Measurements from ENCODE around the gene SLC23A1. TPM values are rescaled to one million over a fixed set of nuclear protein-coding genes. Genes with fewer than 3 reads are reported as not detected.
A peak's percentile ranks its signal among the peaks of the same experiment; 100 is the strongest.
"Not testable (repeated sequence)": the region's sequence is repeated elsewhere in the genome, so short reads cannot be mapped to it uniquely, and the experiment has no call there.

The SLC23A1 gene
- total RNA-seq, 4 donors from 2014 or later = 1.5 to 4.1 (median 2.6) TPM

- TF ChIP-seq POLR2A (IDR thresholded peaks at IDR 0.05) (no peak), CTCF (IDR thresholded peaks at IDR 0.05) (no peak)
- DNase-seq (ENCODE audit: low spot score in 2 of 2) = no peak
- WGBS, 2 donors = 96 to 99% methylated on average over 3 of the region's 3 CpGs
- no peak overlapping the region for H3K4me3 ChIP-seq (ENCODE audit: low read depth, poor library complexity, severe bottlenecking)
- intact Hi-C loops (cut with DNase I; ENCODE audit: low total_unique reads) = no loop called here
Measured at GRCh38 chr5:139354186-139354585, 28.9 kb downstream of the SLC23A1 start.

- DNase-seq (ENCODE audit: low spot score in 2 of 2); H3K4me3 ChIP-seq (ENCODE audit: low read depth, poor library complexity, severe bottlenecking); intact Hi-C loops (cut with DNase I; ENCODE audit: low total_unique reads): not testable (repeated sequence)
- WGBS, 2 donors = 90 to 96% methylated on average over 9 of the region's 9 CpGs
Measured at GRCh38 chr5:139347863-139348262, 35.2 kb downstream of the SLC23A1 start.

- WGBS, 2 donors = 91% methylated on average over 8 of the region's 8 CpGs
- H3K4me3 ChIP-seq (ENCODE audit: low read depth, poor library complexity, severe bottlenecking); intact Hi-C loops (cut with DNase I; ENCODE audit: low total_unique reads); DNase-seq (ENCODE audit: low spot score in 2 of 2): not testable (repeated sequence)
Measured at GRCh38 chr5:139345442-139345841, 37.7 kb downstream of the SLC23A1 start.

- H3K4me3 ChIP-seq (ENCODE audit: low read depth, poor library complexity, severe bottlenecking) = no peak overlapping the region
- intact Hi-C loops (cut with DNase I; ENCODE audit: low total_unique reads) = no loop called here
- 67 to 86% methylated on average over 2 of the region's 2 CpGs for WGBS, 2 donors
- TF ChIP-seq CTCF (IDR thresholded peaks at IDR 0.05) = no peak
- TF ChIP-seq POLR2A (IDR thresholded peaks at IDR 0.05) = no peak
- no peak for DNase-seq (ENCODE audit: low spot score in 2 of 2)
Measured at GRCh38 chr5:139344177-139344576, 38.9 kb downstream of the SLC23A1 start.

GRCh38 chr5:139343476-139343875 is 39.6 kb downstream of the SLC23A1 start:
- intact Hi-C loops (cut with DNase I; ENCODE audit: low total_unique reads) = no loop called here
- DNase-seq (ENCODE audit: low spot score in 2 of 2) = no peak
- WGBS, 2 donors = 81 to 83% methylated on average over 9 of the region's 9 CpGs
- TF ChIP-seq CTCF (IDR thresholded peaks at IDR 0.05) (no peak), POLR2A (IDR thresholded peaks at IDR 0.05) (no peak)
- no peak overlapping the region for H3K4me3 ChIP-seq (ENCODE audit: low read depth, poor library complexity, severe bottlenecking)

- peak overlapping the region; percentile 85 for H3K4me3 ChIP-seq (ENCODE audit: low read depth, poor library complexity, severe bottlenecking)
- no peak for DNase-seq (ENCODE audit: low spot score in 2 of 2)
- 1% methylated on average over 16 of the region's 16 CpGs for WGBS, 2 donors
- TF ChIP-seq CTCF (IDR thresholded peaks at IDR 0.05) (no peak), POLR2A (IDR thresholded peaks at IDR 0.05) (no peak)
- intact Hi-C loops (cut with DNase I; ENCODE audit: low total_unique reads) = no loop called here
Measured at GRCh38 chr5:139342423-139342723, 40.7 kb downstream of the SLC23A1 start.

- WGBS, 2 donors = 0 to 1% methylated on average over 61 to 64 of the region's 66 CpGs
- intact Hi-C loops (cut with DNase I; ENCODE audit: low total_unique reads) = no loop called here
- TF ChIP-seq CTCF (IDR thresholded peaks at IDR 0.05) (no peak), POLR2A (IDR thresholded peaks at IDR 0.05) (peak in 1 of 2 donors; percentile 55)
Measured at GRCh38 chr5:139341689-139342422, 41.2 kb downstream of the SLC23A1 start, which contains the start of gene PAIP2. Gene PAIP2, plus strand, starts transcription at chr5:139341854. Its CDS starts 21,931 bp downstream, at chr5:139363785.

More at GRCh38 chr5:139341689-139342422, 41.2 kb downstream of the SLC23A1 start, which contains the start of gene PAIP2:
- DNase-seq (ENCODE audit: low spot score in 2 of 2) = peak; percentile 96 to 100
- H3K4me3 ChIP-seq (ENCODE audit: low read depth, poor library complexity, severe bottlenecking) = peak within 1 kb of the TSS; percentile 85
